Subcutaneous adipose tissue (tissue), 4 donors: ENCODE results near the gene WDR5B. TPM values are rescaled to one million over a fixed set of nuclear protein-coding genes. Genes with fewer than 3 reads are reported as not detected.

ENCODE experiments used
- total RNA-seq, 4 donors: library from RNA; depleted of rRNA; stranded (reverse); fragments of >200 nt; gene quantifications; one replicate each; pipeline ENCODE4 v1.1.0, GENCODE V29; 2016
- TF ChIP-seq, protein P1 (sequence below): fragments of 450-650 bp; IDR thresholded peaks from one replicate; pipeline ENCODE4 v1.5.1; 2016; ENCODE audit warnings: low read depth, mild to moderate bottlenecking, control low read depth, antibody characterized with exemption, moderate library complexity

Gene WDR5B
- total RNA-seq, 4 donors from 2014 or later, result 4.1 to 6.6 (median 6.1) TPM

DNA sequence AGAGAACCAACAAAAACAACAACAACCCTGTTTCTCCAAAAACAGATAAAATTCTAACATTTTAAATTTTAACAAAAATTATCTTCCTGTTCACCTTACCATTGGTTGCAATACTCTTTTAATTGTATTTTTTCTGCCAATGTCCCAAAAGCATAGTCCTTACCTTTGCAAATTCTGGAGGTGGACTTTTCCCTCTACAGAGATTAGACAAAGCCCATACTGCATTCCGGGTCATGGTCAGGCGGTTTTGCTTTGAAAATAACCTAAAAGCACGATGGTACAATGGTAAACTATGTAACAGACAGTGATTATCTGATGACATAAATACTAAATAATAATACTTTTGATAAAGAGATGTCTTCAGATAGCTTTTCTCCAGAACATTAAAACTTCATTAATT, 35.5 kb upstream of the WDR5B start:
- TF ChIP-seq, protein P1, sequence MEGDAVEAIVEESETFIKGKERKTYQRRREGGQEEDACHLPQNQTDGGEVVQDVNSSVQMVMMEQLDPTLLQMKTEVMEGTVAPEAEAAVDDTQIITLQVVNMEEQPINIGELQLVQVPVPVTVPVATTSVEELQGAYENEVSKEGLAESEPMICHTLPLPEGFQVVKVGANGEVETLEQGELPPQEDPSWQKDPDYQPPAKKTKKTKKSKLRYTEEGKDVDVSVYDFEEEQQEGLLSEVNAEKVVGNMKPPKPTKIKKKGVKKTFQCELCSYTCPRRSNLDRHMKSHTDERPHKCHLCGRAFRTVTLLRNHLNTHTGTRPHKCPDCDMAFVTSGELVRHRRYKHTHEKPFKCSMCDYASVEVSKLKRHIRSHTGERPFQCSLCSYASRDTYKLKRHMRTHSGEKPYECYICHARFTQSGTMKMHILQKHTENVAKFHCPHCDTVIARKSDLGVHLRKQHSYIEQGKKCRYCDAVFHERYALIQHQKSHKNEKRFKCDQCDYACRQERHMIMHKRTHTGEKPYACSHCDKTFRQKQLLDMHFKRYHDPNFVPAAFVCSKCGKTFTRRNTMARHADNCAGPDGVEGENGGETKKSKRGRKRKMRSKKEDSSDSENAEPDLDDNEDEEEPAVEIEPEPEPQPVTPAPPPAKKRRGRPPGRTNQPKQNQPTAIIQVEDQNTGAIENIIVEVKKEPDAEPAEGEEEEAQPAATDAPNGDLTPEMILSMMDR, result no peak

DNA sequence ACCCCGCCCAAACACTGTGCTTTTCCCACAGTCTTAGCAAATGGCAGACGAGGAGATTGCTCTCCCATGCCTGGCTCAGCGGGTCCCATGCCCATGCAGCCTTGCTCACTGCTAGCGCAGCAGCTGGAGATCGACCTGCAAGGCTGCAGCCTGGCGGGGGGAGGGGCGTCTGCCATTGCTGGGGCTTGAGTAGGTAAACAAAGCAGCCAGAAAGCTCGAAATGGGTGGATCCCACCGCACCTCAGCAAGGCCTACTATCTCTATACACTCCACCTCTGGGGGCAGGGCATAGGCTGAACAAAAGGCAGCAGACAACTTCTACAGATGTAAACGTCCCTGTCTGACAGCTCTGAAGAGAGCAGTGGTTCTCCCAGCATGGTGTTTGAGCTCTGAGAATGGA, 27.2 kb upstream of the WDR5B start:
- TF ChIP-seq, protein P1, result no peak

DNA sequence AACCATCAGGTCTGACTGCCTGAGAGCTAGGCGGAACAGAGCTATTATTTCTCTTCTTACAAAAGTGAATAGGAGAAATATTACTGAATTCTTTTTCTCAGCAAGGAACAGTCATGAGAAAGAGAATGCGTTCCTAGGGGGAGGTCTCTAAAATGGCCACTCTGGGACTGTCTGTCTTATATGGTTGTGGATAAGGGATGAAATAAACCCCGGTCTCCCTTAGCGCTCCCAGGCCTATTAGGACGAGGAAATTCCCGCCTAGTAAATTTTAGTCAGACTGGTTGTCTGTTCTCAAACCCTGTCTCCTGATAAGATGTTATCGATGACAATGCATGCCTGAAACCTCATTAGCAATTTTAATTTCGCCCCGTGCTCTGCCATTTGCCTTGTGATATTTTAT, 20.1 kb upstream of the WDR5B start:
- TF ChIP-seq, protein P1, result no peak

DNA sequence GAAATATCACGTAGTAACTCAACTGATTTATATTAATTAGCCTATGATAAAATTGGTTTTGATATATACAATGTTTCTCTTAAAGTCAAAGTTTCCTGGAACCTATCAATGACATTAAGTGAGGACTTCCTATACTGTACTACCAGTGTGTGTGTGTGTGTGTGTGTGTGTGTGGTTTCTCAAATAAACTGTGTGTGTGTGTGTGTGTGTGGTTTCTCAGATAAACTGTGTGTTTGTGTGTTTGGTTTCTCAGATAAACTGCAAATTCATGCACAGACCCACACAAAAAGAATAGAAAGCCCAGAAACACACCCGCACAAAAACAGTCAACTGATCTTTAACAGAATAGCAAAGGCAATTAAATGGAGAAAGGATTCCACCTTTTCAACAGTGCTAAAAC, 14.5 kb upstream of the WDR5B start:
- TF ChIP-seq, protein P1, result no peak

DNA sequence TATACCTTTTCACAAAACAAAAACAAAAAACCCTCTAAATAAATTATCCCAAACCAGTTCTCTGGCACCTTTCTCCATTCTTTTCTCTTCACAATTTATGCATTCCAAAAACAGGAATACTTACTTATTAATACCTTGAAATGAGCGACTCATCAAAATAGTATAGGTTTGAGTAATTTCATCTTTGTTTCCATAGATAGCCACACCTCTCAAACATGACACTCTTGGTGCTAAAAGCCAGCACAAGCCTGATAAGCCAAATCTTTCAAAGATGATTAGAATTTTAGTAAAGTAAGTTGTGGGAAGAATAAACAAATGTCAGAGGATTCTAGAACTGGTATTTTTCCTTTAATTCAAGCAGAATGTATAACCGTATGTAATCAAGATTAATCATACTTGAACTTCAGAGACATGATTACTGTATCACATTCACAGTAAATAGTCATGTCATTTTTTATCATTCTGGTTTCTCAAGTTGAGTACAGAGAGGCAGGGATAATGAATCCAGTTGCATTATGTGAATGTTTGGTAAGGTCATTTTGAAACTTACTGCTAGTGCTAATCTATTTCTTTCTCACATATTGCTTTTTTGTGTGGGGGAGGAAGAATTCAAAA, 12.1 kb upstream of the WDR5B start:
- TF ChIP-seq, protein P1, result no peak

DNA sequence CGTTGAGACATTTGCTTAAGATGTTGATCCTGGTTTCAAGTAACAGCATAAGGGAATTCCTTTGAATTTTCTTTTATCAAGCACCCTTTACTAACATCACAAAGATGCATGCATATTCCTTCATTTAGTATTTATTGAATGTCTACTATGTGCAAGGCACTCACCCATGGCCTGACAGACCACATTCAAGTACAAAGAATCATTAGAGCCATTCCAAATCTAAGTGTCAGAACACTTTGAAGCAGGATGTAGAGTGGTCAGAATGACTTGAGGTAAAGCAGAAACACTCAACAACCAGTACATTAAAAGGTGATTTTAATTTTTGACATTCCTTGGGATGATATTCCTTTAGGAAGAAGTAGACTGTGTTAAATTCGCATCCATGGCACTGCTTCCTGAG, 6.0 kb upstream of the WDR5B start:
- TF ChIP-seq, protein P1, result no peak

DNA sequence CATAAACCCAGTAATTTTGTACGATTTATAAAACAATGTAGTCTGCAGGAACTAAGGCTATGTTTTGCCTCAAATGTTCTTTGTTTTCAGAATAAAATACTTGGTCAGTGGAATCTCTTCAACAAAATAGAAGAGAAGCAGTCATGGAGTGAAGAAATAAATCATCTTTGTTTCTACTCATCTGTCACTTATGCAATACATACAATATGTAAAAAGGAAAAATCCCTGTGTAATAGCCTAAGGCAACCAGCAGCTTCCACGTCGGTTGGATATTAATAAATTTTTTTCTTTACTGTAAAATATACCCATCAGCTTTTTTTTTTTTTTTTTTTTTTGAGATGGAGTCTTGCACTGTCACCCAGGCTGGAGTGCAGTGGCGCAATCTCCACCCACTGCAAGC, 5.2 kb upstream of the WDR5B start:
- TF ChIP-seq, protein P1, result no peak
